Keratinocyte (primary cell): ENCODE measurements around the gene NXN.

Experiments
- EZH2 ChIP-seq: IDR thresholded peaks from one replicate; pipeline ENCODE4 v1.6.1; 2012; ENCODE audit warnings: inconsistent platforms, mild to moderate bottlenecking, low read length, moderate library complexity
- TF ChIP-seq, protein P1 (sequence below), 3 experiments: IDR thresholded peaks in 1 of 3; conservative IDR thresholded peaks in 1 of 3; optimal IDR thresholded peaks in 1 of 3; 2 replicates in 2 of 3; 3 replicates in 1 of 3; pipeline versions ENCODE3 to v1.5.1; 2011; ENCODE audit warnings: low read length in 3 of 3, mild to moderate bottlenecking in 3 of 3, moderate library complexity in 2 of 3, control low read depth in 1 of 3, inconsistent platforms in 1 of 3; ENCODE audit not compliant: insufficient read depth in 2 of 3; ENCODE audit errors: extremely low read depth in 1 of 3

DNA sequence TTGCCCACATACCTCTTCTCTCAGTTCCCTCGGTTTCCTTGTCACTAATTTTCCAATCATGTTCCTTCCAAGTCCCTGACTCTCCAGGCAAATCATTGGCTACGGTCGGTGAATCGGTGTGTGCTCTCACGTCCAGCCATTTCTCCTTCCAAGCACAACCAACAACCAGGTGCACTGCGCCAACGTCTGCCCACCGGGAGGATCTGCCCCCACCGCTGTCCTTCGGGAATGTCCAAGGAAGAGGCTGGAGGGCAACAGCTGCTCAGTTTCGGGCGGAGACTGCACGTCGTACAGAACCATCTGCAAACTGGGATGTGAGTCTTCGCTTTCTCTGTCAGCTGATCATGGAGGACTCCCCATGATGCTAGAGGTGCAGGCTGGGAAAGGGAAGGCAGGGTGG is 8.4 kb upstream of the NXN start:
- TF ChIP-seq EZH2: no peak
- TF ChIP-seq, protein P1, sequence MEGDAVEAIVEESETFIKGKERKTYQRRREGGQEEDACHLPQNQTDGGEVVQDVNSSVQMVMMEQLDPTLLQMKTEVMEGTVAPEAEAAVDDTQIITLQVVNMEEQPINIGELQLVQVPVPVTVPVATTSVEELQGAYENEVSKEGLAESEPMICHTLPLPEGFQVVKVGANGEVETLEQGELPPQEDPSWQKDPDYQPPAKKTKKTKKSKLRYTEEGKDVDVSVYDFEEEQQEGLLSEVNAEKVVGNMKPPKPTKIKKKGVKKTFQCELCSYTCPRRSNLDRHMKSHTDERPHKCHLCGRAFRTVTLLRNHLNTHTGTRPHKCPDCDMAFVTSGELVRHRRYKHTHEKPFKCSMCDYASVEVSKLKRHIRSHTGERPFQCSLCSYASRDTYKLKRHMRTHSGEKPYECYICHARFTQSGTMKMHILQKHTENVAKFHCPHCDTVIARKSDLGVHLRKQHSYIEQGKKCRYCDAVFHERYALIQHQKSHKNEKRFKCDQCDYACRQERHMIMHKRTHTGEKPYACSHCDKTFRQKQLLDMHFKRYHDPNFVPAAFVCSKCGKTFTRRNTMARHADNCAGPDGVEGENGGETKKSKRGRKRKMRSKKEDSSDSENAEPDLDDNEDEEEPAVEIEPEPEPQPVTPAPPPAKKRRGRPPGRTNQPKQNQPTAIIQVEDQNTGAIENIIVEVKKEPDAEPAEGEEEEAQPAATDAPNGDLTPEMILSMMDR (optimal IDR thresholded peaks at IDR 0.05 in 1 of 3, IDR thresholded peaks at IDR 0.05 in 1 of 3, conservative IDR thresholded peaks at IDR 0.05 in 1 of 3; ENCODE audit: extremely low read depth in 1 of 3, insufficient read depth in 2 of 3, low read length in 3 of 3): no peak
